ENCODE results near the gene C19orf18.

- no peak for TF ChIP-seq CTCF (IDR thresholded peaks at IDR 0.05)
- no peak for TF ChIP-seq ZFX (IDR thresholded peaks at IDR 0.05; ENCODE audit: borderline replicate concordance)
Measured at GRCh38 chr19:57992841-57993240, 18.5 kb upstream of the C19orf18 start.
